ENCODE measurements around the gene UBE3B.

The UBE3B gene

GRCh38 chr12:109580684-109581333, 103.4 kb downstream of the UBE3B start:
- no peak for DNase-seq

DNA sequence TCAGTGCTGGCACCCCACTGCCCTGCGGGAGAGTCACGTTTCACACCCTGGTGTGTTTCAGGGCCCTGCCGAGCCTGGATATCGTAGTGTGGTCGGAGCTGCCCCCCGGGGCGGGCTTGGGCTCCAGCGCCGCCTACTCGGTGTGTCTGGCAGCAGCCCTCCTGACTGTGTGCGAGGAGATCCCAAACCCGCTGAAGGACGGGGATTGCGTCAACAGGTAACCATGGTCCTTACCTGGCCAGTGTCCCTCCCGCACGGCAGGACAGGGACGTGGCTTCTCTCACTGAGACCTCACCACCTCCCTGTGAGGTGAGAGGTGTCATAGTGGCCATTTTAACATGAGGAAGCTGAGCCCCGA, 103.9 kb downstream of the UBE3B start:
- DNase-seq = no peak

DNA sequence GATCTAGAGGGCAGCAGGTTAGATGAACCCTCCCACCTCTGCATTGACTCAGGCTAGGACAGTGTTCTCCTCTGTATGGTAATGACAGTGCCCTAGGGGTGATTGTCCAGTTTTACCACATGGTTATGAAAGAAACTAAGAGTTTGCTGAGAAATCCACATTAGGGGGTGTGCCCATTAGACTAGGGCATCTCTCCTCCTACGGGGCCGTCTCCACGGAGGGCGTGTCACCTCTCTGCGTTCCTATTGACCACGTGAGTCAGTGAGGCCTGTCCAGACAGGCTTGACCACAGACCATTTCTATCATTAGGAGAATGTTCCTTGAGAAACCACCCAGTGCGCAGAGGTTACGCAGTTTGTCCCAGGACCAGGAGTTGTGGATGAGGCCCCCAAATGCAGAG, 104.4 kb downstream of the UBE3B start:
- DNase-seq = no peak

DNA sequence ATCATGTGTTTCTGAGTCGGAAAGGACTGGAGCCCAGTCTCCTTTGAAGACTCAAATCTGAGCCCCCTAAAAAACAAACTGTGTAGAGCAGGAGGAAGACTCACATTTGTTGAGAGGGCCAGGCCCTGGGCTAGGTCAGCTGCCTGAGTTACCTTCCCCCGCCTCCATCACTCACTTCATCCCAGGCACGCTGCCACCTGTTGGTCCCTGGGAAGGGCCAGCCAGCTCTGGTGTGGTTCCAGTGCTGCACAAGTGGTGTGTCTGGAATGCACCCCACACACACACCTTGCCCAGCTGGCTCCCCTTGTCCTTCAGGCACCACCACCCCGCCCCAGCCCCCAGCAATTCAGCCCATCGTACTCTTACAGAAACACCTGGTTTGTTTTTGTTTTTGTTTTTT, 105.2 kb downstream of the UBE3B start:
- DNase-seq = no peak

DNA sequence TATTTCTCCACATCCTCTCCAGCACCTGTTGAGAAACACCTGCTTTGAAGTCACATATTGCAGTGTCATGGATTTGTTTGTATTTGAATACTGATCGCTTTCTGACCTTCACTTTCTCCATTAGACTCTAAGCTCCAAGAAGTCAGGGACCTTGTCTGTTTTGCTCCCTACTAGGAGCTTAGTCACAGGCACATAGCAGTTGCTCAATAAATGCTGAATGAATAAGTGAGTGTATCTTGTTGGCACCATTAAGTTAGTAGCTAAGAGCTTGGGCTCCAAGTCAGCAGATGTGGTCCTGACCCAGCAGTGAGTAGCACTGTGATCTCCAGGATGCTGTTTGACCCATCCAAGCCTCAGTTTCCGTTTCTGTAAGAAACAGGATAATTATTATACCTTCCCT, 106.3 kb downstream of the UBE3B start:
- no peak for DNase-seq

Data from effector CD4-positive, alpha-beta T cell (primary cell).